GM21515 (cell line): ENCODE results near the gene NUCB2.
A peak's percentile ranks its signal among the peaks of the same experiment; 100 is the strongest.
"Not testable (repeated sequence)": the region's sequence is repeated elsewhere in the genome, so short reads cannot be mapped to it uniquely, and the experiment has no call there.

Source experiments
- ATAC-seq: cut with Tn5 transposase; IDR thresholded peaks from one replicate; pipeline ENCODE4 v1.9.1; 2021; ENCODE audit not compliant: unreplicated experiment

The NUCB2 gene

DNA sequence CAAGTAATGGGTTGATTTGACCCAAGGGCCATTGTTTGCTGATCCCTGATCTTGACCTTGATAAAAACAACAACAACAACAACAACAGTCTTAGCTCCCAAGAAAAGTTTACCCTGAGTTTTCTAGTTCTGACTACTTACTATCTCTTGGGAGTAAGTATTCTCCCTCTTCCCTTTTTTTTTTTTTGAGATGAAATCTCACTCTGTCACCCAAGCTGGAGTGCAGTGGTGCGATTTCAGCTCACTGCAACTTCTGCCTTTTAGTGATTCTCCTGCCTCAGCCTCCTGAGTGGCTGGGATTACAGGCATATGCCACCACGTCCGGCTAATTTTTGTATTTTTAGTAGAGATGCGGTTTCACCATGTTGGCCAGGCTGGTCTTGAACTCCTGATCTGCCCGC, 8.0 kb upstream of the NUCB2 start:
- ATAC-seq: not testable (repeated sequence)

DNA sequence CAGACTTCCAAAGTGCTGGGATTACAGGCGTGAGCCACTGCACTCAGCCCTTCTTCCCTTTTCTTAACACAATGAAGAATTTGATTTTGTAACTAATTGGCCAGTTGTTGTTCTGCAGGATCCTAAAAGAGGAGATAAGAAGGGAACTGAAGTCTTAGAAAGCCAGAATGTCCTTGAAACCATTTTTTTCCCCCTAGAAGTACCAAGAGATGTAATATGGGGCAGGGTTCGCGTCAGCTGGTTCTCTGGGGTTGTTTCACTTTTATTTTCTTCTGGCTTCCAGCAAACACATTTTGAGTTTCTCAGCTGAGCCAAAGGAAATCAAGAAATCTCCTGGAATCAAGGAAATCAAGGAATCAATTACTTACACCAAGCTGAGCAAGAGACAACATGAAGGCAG, 7.6 kb upstream of the NUCB2 start:
- ATAC-seq: no peak

- no peak for ATAC-seq
These were observed 3.7 kb upstream of the NUCB2 start for GRCh38 chr11:17272801-17273200.

- no peak for ATAC-seq
These were observed 3.3 kb upstream of the NUCB2 start for GRCh38 chr11:17273211-17273610.

DNA sequence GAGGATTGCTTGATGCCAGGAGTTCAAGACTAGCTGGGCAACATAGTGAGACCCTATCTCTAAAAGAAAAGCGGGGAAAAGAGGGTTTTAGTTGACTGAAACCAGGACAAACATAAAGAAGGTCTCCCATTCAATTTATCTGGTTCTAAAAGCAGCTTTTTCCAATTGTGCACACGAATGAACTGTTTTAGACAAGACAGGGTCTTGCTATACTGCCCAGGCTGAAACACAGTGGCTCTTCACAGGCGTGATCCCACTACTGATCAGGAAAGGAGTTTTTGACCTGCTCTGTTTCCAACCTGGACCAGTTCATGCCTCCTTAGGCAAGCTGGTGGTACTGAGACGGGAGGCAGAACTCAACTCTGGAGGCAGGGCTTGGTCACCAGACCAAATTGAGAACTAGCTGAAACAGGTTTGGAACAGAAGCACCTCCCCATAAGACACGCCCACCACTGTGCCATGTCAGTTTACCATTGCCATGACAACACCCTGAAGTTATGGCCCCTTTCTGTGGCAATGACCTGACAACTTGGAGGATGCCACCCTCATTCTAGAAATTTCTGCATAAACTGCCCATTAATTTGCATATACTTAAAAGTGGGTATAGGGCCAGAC, 2.8 kb upstream of the NUCB2 start:
- ATAC-seq: no peak

DNA sequence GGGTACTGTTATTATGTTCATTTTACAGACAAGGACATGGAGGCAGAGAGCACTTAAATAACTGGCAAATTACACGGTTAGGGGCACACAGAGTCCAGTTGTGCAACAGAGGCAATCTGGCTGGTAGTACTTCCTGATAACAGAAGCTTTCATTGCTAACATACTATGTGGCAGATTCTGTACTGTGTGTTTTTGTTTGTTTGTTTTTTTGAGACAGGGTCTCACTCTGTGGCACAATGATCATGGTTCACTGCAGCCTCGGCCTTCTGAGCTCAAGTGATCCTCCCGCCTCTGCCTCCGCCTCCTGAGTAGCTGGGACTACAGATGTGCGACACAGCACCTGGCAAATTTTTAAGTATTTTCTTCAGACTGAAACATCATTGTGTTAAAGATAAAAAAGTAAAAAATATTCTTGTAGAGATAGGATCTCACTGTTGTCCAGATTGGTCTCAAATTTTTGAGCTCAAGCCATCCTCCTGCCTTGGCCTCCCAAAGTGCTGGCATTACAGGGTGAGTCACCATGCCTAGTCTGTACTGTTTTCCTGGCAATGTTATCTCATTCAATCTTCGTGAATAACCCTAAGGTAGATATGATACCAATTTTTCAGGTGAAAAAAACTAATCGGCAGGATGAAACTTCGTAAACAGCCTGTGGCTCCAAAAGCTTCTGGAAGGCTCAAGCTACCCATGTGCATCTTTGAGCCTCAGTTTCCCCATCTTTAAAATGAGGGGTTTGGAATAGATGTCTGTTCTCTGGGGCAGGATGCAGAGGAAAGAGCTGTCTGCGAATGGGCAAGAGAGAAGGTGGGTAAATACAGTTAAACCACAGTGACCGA, 921 bp upstream of the NUCB2 start:
- ATAC-seq: no peak

DNA sequence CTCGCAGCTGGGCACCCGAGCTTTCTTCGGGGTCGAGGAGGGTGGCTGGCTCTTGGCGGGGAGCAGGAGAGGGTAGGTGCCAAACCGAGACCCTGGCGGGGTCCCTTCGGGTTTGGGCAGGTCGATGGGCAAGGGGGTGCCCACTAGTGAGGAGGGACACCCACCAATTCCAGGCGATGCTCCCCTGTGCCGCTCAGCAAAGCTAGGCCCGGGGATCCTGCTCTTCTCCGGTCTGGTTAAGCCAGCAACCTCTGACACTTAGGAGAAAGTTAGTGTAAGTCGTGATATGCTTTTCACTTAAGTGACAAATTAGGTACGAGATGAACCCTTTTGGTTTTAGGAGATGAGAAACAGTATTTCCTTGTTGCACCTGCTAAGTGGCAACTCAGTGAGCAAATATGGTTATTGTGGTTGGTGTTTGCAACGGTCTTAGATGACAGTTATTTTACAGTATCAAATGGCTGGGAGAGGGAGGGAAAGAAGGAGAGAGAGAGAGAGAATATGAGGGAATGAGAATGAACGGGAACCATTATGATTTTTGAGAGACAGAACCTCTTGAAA, 565 bp downstream of the NUCB2 start:
- ATAC-seq: peak; percentile 17

- no peak for ATAC-seq
These were observed 4.1 kb downstream of the NUCB2 start for GRCh38 chr11:17280494-17281127.

GRCh38 chr11:17286332-17286731, 9.8 kb downstream of the NUCB2 start:
- no peak for ATAC-seq

DNA sequence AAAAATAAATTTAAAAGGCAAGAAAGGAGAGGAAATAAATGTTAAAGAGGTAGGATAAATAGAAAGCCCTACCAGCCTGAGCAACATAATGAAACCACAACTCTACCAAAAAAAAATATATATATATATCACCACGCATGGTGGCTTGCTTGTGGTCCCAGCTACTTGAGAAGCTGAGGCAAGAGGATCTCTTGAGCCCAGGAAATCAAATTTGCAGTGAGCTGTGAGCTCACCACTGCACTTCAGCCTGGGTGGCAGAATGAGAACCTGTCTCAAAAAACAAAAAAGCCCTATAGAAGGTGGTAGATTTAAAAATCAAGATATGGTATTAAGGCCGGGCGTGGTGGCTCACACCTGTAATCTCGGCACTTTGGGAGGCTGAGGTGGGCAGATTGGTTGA, 10.5 kb downstream of the NUCB2 start:
- ATAC-seq: no peak

- ATAC-seq: no peak
These were observed 15.2 kb downstream of the NUCB2 start for GRCh38 chr11:17291710-17292109.

DNA sequence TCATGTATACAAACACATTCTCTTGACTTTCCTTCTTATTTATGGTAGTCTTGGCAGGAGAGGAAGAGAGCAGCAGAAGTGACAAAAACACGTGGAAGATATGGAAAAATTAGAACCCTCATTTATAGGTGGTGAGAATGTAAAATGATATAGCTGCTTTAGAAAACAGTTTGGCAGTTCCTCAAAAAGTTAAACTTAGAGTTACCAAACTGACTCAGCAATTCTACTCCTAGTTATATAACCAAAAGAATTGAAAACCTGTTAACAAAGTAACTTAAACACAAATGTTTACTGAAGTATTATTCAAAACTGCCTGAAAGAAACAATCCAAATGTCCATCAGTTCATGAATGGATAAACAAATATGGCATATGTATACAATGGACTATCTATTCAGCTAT, 16.8 kb downstream of the NUCB2 start:
- no peak for ATAC-seq

DNA sequence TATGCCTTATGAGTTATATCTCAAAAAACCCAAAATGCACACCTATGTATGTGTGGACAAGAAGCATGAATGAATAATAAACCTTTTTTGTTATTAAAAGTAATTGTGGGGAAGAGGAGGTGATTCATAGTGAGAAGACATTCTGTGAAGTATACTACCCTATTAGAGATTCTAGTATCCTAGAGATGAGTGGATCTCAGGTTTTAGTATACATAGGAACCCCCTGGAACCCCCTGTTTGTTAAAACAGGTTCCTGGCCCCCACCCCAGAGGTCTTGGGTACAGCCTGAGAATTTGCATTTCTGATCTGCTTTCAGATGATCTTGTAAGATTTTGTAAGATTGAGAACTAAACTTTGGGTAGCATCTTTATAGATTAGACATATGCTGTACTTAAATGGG, 17.5 kb downstream of the NUCB2 start:
- no peak for ATAC-seq

DNA sequence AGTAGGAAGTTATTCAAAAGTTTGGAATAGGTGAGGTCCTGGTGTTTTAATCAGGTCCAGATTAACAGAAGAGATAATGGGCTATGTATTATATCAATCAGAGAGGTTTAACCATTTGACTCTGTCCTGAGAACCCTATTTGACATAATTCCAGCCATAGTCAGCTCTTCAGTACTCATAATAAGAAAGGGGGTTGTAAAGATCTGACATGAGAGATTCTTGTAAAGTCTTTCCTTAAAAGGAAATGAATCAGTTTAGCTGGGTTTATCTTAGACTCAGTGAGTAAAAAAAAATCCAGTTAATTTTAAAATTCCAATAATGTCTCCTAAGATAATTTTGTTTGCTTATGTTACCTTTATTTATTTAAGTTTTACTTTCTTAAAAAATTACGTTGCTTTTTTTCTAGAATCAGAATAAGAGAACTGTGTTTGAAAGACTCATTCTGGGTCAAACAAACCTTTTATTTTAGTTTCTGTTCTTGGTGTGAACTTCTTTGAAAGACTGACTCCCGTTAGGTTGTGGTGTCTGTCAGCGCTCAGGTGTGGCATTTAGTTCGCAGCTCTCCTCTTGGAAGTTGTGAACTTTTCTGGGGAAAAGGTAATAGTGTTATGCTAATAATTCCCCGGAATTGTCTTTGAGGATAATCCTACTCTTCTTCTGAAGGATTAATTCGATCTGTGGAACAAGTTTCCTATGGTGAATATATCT, 20.5 kb downstream of the NUCB2 start:
- ATAC-seq: no peak

- ATAC-seq: peak; percentile 70
These were observed 21.8 kb downstream of the NUCB2 start for GRCh38 chr11:17298302-17298701.

- ATAC-seq: no peak
These were observed 23.8 kb downstream of the NUCB2 start for GRCh38 chr11:17300372-17300771.

- no peak for ATAC-seq
These were observed 37.1 kb downstream of the NUCB2 start for GRCh38 chr11:17313349-17314231.

DNA sequence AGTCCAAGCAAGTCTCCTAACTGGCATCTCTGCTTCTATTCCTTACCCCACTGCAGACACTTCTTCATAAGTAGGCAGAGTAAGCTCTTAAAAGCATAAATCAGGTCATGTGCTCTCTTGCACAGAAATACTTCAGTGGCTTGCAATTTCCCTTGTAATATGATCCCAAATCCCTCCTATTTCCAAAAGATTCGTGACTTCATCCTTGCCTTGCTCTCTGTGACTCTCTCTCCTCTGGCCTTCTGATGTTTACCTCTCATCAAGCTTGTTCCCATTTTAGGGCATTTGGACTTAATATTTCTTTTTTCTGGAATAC, 37.7 kb downstream of the NUCB2 start:
- no peak for ATAC-seq

DNA sequence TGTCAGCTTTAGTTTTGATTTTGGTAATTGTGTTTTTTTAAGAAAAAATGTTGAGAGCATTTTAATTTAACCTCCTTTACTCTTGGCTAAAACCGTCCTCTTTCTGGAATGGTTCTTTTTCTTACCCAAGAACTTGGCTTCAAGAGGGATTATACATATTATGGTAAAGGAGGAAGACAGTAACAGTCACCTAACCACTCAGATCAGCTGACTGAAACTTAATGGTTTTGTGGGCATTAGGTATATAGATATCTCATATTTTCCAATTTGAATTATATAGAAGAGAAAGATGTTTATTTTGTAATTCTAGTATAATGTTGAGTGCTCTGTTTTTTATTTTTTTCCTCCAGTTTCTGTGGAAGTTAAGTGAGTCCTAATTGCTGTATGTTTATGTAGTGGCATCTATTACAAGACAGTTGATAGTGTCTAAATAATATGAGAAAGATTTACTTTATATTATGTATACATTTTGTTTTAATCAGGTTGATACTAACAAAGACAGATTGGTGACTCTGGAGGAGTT, 38.4 kb downstream of the NUCB2 start:
- no peak for ATAC-seq

GRCh38 chr11:17328871-17329494, 52.4 kb downstream of the NUCB2 start:
- no peak for ATAC-seq
